GM18858 (cell line): ENCODE data around the gene ZSCAN5A.
"Not testable (repeated sequence)": the region's sequence is repeated elsewhere in the genome, so short reads cannot be mapped to it uniquely, and the experiment has no call there.

Source experiments
- ATAC-seq: cut with Tn5 transposase; IDR thresholded peaks from one replicate; pipeline ENCODE4 v1.9.1; 2021; ENCODE audit not compliant: unreplicated experiment

Gene ZSCAN5A

GRCh38 chr19:56315077-56315828 lies 614 bp upstream of the ZSCAN5A start:
- ATAC-seq, result peak; percentile 60

- no peak for ATAC-seq
These were observed 640 bp downstream of the ZSCAN5A start for GRCh38 chr19:56314018-56314380.

GRCh38 chr19:56312787-56313657 lies 1.6 kb downstream of the ZSCAN5A start:
- ATAC-seq, result no peak

GRCh38 chr19:56312342-56312741 lies 2.3 kb downstream of the ZSCAN5A start:
- no peak for ATAC-seq

GRCh38 chr19:56310462-56310861 lies 4.2 kb downstream of the ZSCAN5A start:
- ATAC-seq, result no peak

GRCh38 chr19:56309511-56310185 lies 5.0 kb downstream of the ZSCAN5A start:
- no peak for ATAC-seq

- no peak for ATAC-seq
These were observed 5.8 kb downstream of the ZSCAN5A start for GRCh38 chr19:56308792-56309191.

GRCh38 chr19:56307062-56307461 lies 7.6 kb downstream of the ZSCAN5A start:
- ATAC-seq, result not testable (repeated sequence)

GRCh38 chr19:56306016-56306415 lies 8.6 kb downstream of the ZSCAN5A start:
- ATAC-seq, result no peak

- ATAC-seq, result no peak
These were observed 10.4 kb downstream of the ZSCAN5A start for GRCh38 chr19:56304243-56304642.

GRCh38 chr19:56301886-56302620 lies 12.6 kb downstream of the ZSCAN5A start:
- no peak for ATAC-seq

GRCh38 chr19:56301155-56301554 lies 13.5 kb downstream of the ZSCAN5A start:
- no peak for ATAC-seq

- no peak for ATAC-seq
These were observed 15.0 kb downstream of the ZSCAN5A start for GRCh38 chr19:56299688-56300087.

GRCh38 chr19:56297010-56297409 lies 17.6 kb downstream of the ZSCAN5A start:
- no peak for ATAC-seq

GRCh38 chr19:56295531-56296455 lies 18.8 kb downstream of the ZSCAN5A start:
- no peak for ATAC-seq

GRCh38 chr19:56294549-56294948 lies 20.1 kb downstream of the ZSCAN5A start:
- ATAC-seq, result no peak

- ATAC-seq, result no peak
These were observed 22.8 kb downstream of the ZSCAN5A start for GRCh38 chr19:56291867-56292266.

GRCh38 chr19:56290104-56290503 lies 24.5 kb downstream of the ZSCAN5A start:
- ATAC-seq, result no peak

- no peak for ATAC-seq
These were observed 29.9 kb downstream of the ZSCAN5A start for GRCh38 chr19:56284746-56285145.

- ATAC-seq, result no peak
These were observed 31.8 kb downstream of the ZSCAN5A start for GRCh38 chr19:56282809-56283208.
